ENCODE data around the gene JADE1.

- TF ChIP-seq, protein P1, sequence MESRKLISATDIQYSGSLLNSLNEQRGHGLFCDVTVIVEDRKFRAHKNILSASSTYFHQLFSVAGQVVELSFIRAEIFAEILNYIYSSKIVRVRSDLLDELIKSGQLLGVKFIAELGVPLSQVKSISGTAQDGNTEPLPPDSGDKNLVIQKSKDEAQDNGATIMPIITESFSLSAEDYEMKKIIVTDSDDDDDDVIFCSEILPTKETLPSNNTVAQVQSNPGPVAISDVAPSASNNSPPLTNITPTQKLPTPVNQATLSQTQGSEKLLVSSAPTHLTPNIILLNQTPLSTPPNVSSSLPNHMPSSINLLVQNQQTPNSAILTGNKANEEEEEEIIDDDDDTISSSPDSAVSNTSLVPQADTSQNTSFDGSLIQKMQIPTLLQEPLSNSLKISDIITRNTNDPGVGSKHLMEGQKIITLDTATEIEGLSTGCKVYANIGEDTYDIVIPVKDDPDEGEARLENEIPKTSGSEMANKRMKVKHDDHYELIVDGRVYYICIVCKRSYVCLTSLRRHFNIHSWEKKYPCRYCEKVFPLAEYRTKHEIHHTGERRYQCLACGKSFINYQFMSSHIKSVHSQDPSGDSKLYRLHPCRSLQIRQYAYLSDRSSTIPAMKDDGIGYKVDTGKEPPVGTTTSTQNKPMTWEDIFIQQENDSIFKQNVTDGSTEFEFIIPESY (IDR thresholded peaks at IDR 0.05; ENCODE audit: borderline replicate concordance, low read depth), result no peak
- TF ChIP-seq, protein P2, sequence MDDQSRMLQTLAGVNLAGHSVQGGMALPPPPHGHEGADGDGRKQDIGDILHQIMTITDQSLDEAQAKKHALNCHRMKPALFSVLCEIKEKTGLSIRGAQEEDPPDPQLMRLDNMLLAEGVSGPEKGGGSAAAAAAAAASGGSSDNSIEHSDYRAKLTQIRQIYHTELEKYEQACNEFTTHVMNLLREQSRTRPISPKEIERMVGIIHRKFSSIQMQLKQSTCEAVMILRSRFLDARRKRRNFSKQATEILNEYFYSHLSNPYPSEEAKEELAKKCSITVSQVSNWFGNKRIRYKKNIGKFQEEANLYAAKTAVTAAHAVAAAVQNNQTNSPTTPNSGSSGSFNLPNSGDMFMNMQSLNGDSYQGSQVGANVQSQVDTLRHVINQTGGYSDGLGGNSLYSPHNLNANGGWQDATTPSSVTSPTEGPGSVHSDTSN (IDR thresholded peaks at IDR 0.05), result no peak
- TF ChIP-seq CTCF (IDR thresholded peaks at IDR 0.05), result no peak
- no peak for TF ChIP-seq RFX5 (IDR thresholded peaks at IDR 0.05; ENCODE audit: low read length)
- no peak for TF ChIP-seq JUND (IDR thresholded peaks at IDR 0.05)
- no peak for TF ChIP-seq EP300 (IDR thresholded peaks at IDR 0.05; ENCODE audit: borderline replicate concordance in 1 of 2, low read depth in 1 of 2, low read length in 1 of 2)
- TF ChIP-seq RAD21 (IDR thresholded peaks at IDR 0.05; ENCODE audit: low read length), result no peak
- TF ChIP-seq MEF2A (IDR thresholded peaks at IDR 0.05; ENCODE audit: borderline replicate concordance, low read depth), result no peak
These were observed 97.1 kb downstream of the JADE1 start for GRCh38 chr4:128906581-128906980.

Measured in SK-N-SH (cell line).